Activated naive CD4-positive, alpha-beta T cell treated with anti-CD3 and anti-CD28 coated beads, Interleukin-2, amount 50 U/mL, for 24 hours (primary cell): ENCODE measurements around the gene TPCN1.

ENCODE experiments used
- H3K27ac Mint-ChIP-seq: one replicate; pipeline ENCODE4 v1.8.0; 2021; ENCODE audit warnings: mild to moderate bottlenecking, mixed read lengths
- H3K27me3 Mint-ChIP-seq: one replicate; pipeline ENCODE4 v1.8.0; 2021; ENCODE audit warnings: mixed read lengths
- H3K36me3 Mint-ChIP-seq: one replicate; pipeline ENCODE4 v1.8.0; 2021; ENCODE audit warnings: mixed read lengths
- H3K4me1 Mint-ChIP-seq: one replicate; pipeline ENCODE4 v1.8.0; 2021; ENCODE audit warnings: mixed read lengths
- H3K4me3 Mint-ChIP-seq: one replicate; pipeline ENCODE4 v1.8.0; 2021; ENCODE audit warnings: mild to moderate bottlenecking, mixed read lengths
- H3K9me3 Mint-ChIP-seq: one replicate; pipeline ENCODE4 v1.8.0; 2021; ENCODE audit warnings: mixed read lengths

Gene TPCN1

DNA sequence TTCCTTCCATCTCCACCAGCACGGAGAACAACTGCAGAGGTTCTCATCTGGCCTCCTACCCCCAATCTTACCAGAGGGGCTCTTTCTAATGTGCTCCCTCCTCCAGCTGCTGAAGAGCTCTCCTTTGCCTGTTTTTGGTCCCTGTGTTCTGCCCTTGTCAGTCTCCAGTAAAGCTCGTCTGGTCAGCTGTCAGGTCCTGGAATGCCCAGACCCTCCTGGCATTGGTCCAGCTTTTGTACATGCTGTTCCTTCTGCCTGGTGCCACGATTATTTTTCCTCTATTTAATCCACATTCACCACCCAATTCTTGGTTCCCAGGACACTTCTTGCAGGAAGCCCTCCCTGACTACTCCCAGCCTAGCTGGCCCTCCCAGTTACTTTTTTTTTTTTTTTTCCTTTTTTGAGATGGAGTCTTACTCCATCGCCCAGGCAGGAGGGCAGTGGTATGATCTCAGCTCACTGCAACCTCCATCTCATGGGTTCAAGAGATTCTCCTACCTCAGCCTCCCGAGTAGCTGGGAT lies 107.2 kb downstream of the TPCN1 start:
- Mint-ChIP-seq H3K4me1 (peaks cover 68% of the 10 kb centered on the region), H3K36me3 (peaks cover 20% of the 10 kb centered on the region), H3K27ac (peak overlapping the region; percentile 35), H3K9me3 (no peaks in the 10 kb centered on the region), H3K27me3 (no peaks in the 10 kb centered on the region), H3K4me3 (no peak overlapping the region)

DNA sequence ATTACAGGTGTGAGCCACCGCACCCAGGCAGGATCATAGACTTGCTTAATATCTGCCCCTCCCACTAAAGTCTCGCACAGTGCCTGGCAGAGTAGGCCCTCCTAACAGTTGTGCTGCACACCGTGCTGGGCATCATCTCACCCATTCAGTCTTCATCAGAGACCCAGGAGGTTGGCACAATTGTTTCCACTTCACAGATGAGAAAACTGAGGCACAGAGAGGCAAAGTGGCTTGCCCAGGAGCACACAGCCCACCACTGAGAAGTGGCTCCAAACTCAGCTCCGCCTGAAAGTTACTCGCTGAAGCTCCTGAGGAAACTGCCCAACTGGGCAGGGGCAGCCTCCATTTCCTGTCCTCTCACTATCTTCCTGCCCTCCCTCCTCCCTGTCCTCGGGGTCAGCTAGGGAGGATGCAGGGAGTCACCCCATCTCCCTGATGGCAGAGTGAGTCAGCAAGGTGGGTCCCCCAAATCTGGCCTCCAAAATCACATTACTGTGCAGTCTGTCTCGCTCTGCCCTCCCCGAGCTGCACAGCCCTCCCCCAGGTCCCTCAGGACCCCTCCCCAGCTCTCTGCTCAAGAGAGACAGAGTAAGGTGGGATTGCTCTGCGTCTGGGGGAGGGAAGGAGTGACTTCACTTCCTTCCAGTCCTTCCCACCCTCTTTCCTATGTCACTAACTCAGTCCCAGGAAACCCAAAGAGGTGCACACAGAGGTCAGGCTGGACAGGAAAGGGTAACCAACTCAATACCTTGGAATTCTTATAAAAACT lies 107.9 kb downstream of the TPCN1 start:
- peaks cover 68% of the 10 kb centered on the region for H3K4me1 Mint-ChIP-seq
- H3K9me3 Mint-ChIP-seq, result no peaks in the 10 kb centered on the region
- H3K36me3 Mint-ChIP-seq, result peaks cover 20% of the 10 kb centered on the region
- no peaks in the 10 kb centered on the region for H3K27me3 Mint-ChIP-seq
- peak overlapping the region; percentile 57 for H3K27ac Mint-ChIP-seq
- no peak overlapping the region for H3K4me3 Mint-ChIP-seq

- H3K27ac Mint-ChIP-seq, result peak overlapping the region; percentile 57
- H3K36me3 Mint-ChIP-seq, result peaks cover 19% of the 10 kb centered on the region
- H3K9me3 Mint-ChIP-seq, result no peaks in the 10 kb centered on the region
- H3K4me3 Mint-ChIP-seq, result no peak overlapping the region
- no peaks in the 10 kb centered on the region for H3K27me3 Mint-ChIP-seq
- peaks cover 69% of the 10 kb centered on the region for H3K4me1 Mint-ChIP-seq
These were observed 108.6 kb downstream of the TPCN1 start for GRCh38 chr12:113329791-113330417.

DNA sequence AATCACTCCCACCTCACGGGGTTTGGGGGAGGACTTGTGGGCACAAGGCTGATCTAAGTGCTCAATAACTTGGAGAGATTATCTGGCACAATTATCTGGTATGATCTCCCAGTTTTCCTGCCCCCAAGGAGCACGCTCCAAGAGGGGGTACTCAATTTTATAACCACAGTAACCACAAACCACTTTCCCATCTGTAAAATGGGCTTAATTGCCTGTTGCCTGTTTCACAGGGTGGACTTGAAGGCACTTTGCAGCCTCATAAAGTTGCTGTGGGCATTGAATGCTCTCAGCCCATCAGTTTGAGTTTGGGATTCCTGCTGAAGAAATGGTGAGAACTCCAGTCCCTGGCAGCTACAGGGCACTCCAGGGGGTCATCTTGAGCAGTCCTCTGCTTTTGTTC lies 109.2 kb downstream of the TPCN1 start:
- peak overlapping the region; percentile 72 for H3K27ac Mint-ChIP-seq
- H3K36me3 Mint-ChIP-seq, result peaks cover 17% of the 10 kb centered on the region
- no peaks in the 10 kb centered on the region for H3K9me3 Mint-ChIP-seq
- peaks cover 66% of the 10 kb centered on the region for H3K4me1 Mint-ChIP-seq
- H3K27me3 Mint-ChIP-seq, result no peaks in the 10 kb centered on the region
- H3K4me3 Mint-ChIP-seq, result no peak overlapping the region

- H3K9me3 Mint-ChIP-seq, result no peaks in the 10 kb centered on the region
- H3K36me3 Mint-ChIP-seq, result peaks cover 12% of the 10 kb centered on the region
These were observed 111.6 kb downstream of the TPCN1 start for GRCh38 chr12:113332688-113333417.

DNA sequence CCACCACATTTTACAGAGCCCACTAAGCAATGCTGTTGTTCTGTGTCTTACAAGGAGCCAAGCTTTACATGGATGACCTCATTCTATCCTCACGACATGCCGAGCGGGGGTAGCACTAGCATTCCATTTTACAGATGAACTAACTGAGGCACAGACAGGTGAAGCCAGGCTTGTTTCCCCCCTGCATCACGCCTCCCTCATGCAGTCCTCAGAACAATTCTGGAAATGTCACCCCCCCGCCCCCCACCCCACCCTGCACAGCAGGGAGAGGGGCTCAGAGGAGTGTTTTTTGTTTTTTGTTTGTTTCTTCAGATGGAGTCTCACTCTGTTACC lies 112.1 kb downstream of the TPCN1 start:
- H3K27ac Mint-ChIP-seq, result no peak overlapping the region
- peak overlapping the region; percentile 97 for H3K4me3 Mint-ChIP-seq
- H3K27me3 Mint-ChIP-seq, result no peaks in the 10 kb centered on the region
- no peaks in the 10 kb centered on the region for H3K9me3 Mint-ChIP-seq
- H3K4me1 Mint-ChIP-seq, result peaks cover 55% of the 10 kb centered on the region
- peaks cover 10% of the 10 kb centered on the region for H3K36me3 Mint-ChIP-seq

More at GRCh38 chr12:113332688-113333417, 111.6 kb downstream of the TPCN1 start:
- peak overlapping the region; percentile 30 for H3K27ac Mint-ChIP-seq
- H3K4me1 Mint-ChIP-seq, result peaks cover 59% of the 10 kb centered on the region
- H3K27me3 Mint-ChIP-seq, result no peaks in the 10 kb centered on the region
- peak overlapping the region; percentile 97 for H3K4me3 Mint-ChIP-seq

DNA sequence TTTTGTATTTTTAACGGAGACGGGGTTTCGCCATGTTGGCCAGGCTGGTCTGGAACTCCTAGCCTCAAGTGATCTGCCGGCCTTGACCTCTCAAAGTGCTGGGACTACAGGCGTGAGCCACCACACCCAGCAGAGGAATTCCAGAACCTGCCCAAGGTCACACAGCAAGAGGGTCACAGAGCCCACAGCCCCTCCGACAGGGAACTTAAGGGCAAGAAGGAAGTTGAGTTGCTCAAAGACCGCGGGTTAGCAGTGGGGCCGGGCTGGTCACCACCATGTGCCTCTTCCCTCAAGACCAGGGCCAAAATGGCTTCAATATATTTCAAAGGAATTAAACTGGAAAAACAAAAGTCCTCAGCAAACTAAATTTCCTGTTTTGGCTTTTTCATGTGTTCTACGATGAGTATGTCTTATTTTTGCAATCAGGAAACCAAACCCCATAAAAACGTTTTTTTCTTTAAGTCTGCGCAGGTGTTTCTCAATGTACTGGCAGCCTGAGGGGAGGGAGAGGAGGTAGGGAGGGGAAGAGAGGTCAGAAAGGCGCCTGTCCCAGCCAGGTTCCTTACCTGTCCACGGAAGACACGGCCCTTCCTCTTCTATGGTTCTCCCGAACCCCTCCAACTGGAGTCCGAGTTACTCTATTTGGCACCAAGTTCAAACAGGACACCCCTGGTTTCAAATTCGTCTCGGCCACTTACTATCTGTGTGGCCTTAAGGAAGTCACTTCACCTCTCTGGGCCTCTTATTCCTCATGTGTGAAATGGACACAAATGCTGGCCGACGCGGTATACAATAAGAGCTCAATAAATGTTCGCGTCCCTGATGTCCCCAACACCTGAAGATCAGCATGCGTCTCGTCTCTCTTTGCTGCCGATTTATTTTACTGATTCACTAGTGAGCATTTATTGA lies 112.9 kb downstream of the TPCN1 start:
- Mint-ChIP-seq H3K9me3 (no peaks in the 10 kb centered on the region), H3K27me3 (no peaks in the 10 kb centered on the region), H3K4me3 (peak overlapping the region; percentile 97), H3K27ac (peak overlapping the region; percentile 83), H3K4me1 (peaks cover 47% of the 10 kb centered on the region), H3K36me3 (peaks cover 8% of the 10 kb centered on the region)

DNA sequence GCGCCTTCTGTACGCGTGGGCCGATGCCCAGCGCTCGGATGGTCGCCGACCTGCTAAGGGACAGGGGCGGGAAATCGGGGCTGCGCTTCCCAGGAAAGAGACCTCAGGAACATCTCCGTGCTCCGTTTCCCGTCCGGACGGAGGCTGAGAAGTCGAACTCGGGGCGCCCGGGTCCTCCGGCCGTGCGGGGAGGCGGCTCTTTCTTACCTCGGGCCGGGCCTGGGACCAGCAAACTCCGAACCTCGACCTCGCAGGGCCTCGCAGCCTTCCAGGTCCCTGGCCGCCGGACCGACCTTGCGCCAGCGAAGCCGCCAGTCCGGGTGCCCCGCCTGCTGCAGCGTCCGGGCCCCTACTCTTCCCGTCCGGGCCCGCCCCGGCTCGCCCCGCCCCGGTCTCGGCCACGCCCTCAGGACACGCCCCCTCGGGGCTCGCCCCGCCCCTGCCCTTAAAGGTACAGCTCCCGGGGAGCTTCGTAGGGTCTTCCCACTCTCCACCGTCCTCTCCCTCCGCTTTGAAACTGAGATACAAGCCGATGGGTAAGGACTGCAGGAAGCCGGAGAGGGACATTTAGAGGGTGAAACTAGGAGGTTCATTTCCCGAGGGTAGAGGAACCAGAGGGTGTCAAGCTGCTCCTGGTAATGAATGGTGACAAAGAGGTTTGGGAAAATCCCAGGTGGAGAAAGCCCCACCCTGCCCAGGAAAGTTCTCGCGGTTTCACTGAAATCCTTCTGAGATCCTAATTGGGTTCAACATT lies 113.7 kb downstream of the TPCN1 start, which contains the start of gene SLC8B1:
TSS of gene SLC8B1 (minus strand) at position 324 of the 754 bp plus-strand sequence. CDS start 2,231 bp downstream, outside the sequence.
- H3K27ac Mint-ChIP-seq, result peak within 1 kb of the TSS; percentile 83
- H3K4me1 Mint-ChIP-seq, result peaks cover 39% of the 10 kb centered on the region
- peaks cover 6% of the 10 kb centered on the region for H3K36me3 Mint-ChIP-seq
- H3K9me3 Mint-ChIP-seq, result no peaks in the 10 kb centered on the region
- H3K27me3 Mint-ChIP-seq, result no peaks in the 10 kb centered on the region
- peak within 1 kb of the TSS; percentile 97 for H3K4me3 Mint-ChIP-seq

DNA sequence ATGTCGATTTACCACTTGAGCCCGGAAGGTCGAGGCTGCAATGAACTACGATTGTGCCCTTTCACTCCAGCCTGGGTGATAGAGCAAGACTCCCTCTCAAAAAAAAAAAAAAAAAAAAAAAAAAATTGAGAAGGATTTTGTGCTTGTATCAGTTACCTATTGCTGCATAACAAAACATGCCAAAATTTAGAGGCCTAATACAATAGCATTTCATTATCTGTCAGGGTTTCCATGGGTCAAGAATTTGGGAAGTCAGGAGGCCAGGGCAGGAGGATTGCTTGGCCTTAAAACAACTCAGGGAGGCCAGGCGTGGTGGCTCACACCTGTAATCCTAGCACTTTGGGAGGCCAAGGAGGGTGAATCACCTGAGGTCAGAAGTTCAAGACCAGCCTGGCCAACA lies 118.3 kb downstream of the TPCN1 start:
- Mint-ChIP-seq H3K27ac (no peak overlapping the region), H3K4me3 (no peak overlapping the region), H3K36me3 (no peaks in the 10 kb centered on the region), H3K9me3 (no peaks in the 10 kb centered on the region), H3K4me1 (peaks cover 4% of the 10 kb centered on the region), H3K27me3 (no peaks in the 10 kb centered on the region)

- Mint-ChIP-seq H3K4me1 (peaks cover 3% of the 10 kb centered on the region), H3K27ac (no peak overlapping the region), H3K4me3 (no peak overlapping the region), H3K9me3 (no peaks in the 10 kb centered on the region), H3K36me3 (no peaks in the 10 kb centered on the region), H3K27me3 (no peaks in the 10 kb centered on the region)
These were observed 118.8 kb downstream of the TPCN1 start for GRCh38 chr12:113340061-113340460.

DNA sequence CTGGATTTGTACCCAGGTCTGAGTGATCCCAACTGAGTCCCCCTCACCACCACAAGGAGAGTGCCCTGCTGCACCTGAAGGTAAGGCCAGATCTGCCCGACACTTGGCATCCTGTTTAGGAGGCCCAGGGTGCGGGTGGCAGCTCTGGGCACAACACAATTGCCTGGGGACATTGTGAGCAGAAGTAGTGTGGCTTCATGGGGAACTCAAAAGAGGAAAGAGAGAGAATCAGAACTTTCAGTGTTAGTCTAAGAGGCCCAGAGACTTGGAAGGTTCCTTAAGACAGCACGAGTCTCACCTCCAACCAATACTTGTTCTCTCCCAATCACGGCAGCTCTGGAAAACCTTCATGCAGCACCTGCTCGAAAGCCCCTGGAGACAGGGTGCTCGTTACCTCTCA lies 120.3 kb downstream of the TPCN1 start:
- Mint-ChIP-seq H3K36me3 (no peaks in the 10 kb centered on the region), H3K27me3 (no peaks in the 10 kb centered on the region), H3K9me3 (no peaks in the 10 kb centered on the region), H3K27ac (no peak overlapping the region), H3K4me3 (no peak overlapping the region), H3K4me1 (no peaks in the 10 kb centered on the region)

DNA sequence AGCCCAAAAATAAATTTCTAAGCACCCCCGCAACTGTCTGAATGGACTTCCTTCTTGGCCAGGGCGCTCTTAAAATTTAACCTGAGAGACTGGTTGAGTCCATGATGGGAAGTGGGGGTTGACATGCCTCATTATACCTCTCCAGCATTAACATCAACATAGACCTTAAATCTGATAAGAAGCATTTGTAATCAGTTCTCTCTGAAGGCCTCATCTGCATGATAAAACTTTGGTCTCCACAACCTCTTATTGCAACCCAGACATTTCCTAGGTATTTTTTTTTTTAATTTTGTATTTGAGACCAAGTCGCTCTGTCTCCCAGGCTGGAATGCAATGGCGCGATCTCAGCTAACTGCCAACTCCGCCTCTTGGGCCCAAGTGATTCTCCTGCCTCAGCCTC lies 124.1 kb downstream of the TPCN1 start:
- H3K4me1 Mint-ChIP-seq, result no peaks in the 10 kb centered on the region
- H3K9me3 Mint-ChIP-seq, result no peaks in the 10 kb centered on the region
- no peak overlapping the region for H3K27ac Mint-ChIP-seq

GRCh38 chr12:113346353-113346752 lies 125.1 kb downstream of the TPCN1 start:
- Mint-ChIP-seq H3K4me3 (no peak overlapping the region), H3K9me3 (no peaks in the 10 kb centered on the region), H3K4me1 (no peaks in the 10 kb centered on the region), H3K36me3 (no peaks in the 10 kb centered on the region), H3K27ac (no peak overlapping the region), H3K27me3 (peaks cover 4% of the 10 kb centered on the region)

More for the DNA sequence above, 124.1 kb downstream of the TPCN1 start:
- Mint-ChIP-seq H3K4me3 (no peak overlapping the region), H3K27me3 (peaks cover 2% of the 10 kb centered on the region), H3K36me3 (no peaks in the 10 kb centered on the region)

DNA sequence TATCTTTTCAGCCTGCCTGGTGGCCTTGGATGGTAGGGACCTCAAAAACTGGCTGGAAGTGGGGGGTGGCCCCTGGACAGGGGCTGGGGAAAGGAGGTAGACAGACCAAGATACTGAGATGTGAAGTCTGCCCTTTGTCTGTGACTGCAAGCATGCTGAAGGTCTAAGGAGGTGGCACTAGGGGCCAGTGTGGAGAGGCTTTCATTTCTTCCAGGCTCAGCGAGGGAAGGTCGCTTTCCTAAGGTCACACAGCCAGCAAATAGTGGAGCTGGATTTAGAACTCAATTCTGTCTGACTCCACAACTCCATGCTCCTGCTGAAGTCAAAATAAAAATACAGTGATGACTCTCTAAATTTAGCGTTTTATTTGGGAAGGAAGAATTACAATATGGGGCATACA lies 125.8 kb downstream of the TPCN1 start:
- H3K4me3 Mint-ChIP-seq, result no peak overlapping the region
- H3K9me3 Mint-ChIP-seq, result no peaks in the 10 kb centered on the region
- peaks cover 4% of the 10 kb centered on the region for H3K27me3 Mint-ChIP-seq
- no peak overlapping the region for H3K27ac Mint-ChIP-seq
- no peaks in the 10 kb centered on the region for H3K4me1 Mint-ChIP-seq
- no peaks in the 10 kb centered on the region for H3K36me3 Mint-ChIP-seq
